Testis (tissue), 3 donors: Measurements from ENCODE around the gene KCNAB1. TPM values are rescaled to one million over a fixed set of nuclear protein-coding genes. Genes with fewer than 3 reads are reported as not detected.

Experiments used
- DNase-seq: peaks from one replicate; pipeline ENCODE4 v3.0.0-alpha.2; 2019
- H3K27ac ChIP-seq, 2 donors: fragments of 200-600 bp; sonication (generic); one replicate each; pipeline ENCODE4 v1.5.1; 2019
- H3K27me3 ChIP-seq: fragments of 200-600 bp; sonication (generic); one replicate; pipeline ENCODE4 v1.5.1; 2019
- H3K36me3 ChIP-seq: fragments of 200-600 bp; sonication (generic); one replicate; pipeline ENCODE4 v1.5.1; 2017; ENCODE audit warnings: low read depth; ENCODE audit errors: missing control alignments
- H3K4me1 ChIP-seq: fragments of 200-600 bp; sonication (generic); one replicate; pipeline ENCODE4 v1.5.1; 2019
- H3K4me3 ChIP-seq, 2 donors: fragments of 200-600 bp; sonication (generic); one replicate each; pipeline ENCODE4 v1.5.1; 2017 to 2019
- H3K9me3 ChIP-seq: fragments of 200-600 bp; sonication (generic); one replicate; pipeline ENCODE4 v1.5.1; 2017
- CTCF ChIP-seq, 3 experiments: fragments of 450-650 bp in 2 of 3; fragments of 200-600 bp in 1 of 3; sonication (generic) in 1 of 3; IDR thresholded peaks; one replicate each; pipeline ENCODE4 v1.5.1; 2016 to 2019; ENCODE audit warnings: antibody characterized with exemption in 3 of 3, mild to moderate bottlenecking in 2 of 3, moderate library complexity in 1 of 3
- POLR2A ChIP-seq: fragments of 450-650 bp; IDR thresholded peaks from one replicate; pipeline ENCODE4 v1.6.1; 2017; ENCODE audit warnings: antibody characterized with exemption, mild to moderate bottlenecking, moderate library complexity
- whole genome bisulfite sequencing, 2 donors: methylation state at CpG; one replicate each; pipeline ENCODE4 v1.1.5; 2018; 5-methylcytosine and 5-hydroxymethylcytosine counted together
- intact Hi-C: fragments of 100-400 bp; cut with DNase I; formaldehyde crosslinking; loops from one replicate; pipeline ENCODE4 v1.15.1; 2023; ENCODE audit warnings: low total_unique reads
- polyA plus RNA-seq: library from polyadenylated mRNA; stranded (reverse); fragments of 350-450 nt; fragmentation: Illumina TruSeq; extraction: RNeasy Lipid Tissue Mini Kit (QIAGEN cat#74804); gene quantifications from one replicate; pipeline ENCODE4 v1.2.3, GENCODE V29; 2014; ENCODE audit warnings: low read depth, low replicate concordance; ENCODE audit not compliant: insufficient read depth
- total RNA-seq, 2 donors: library from RNA; depleted of rRNA; stranded (reverse); fragments of >200 nt; gene quantifications; one replicate each; pipeline ENCODE4 v1.2.3, GENCODE V29; 2016

KCNAB1 gene
- total and polyA plus RNA-seq, 3 donors from 2014 or later, result 3.8 to 8.9 (median 5.7) TPM

- no peak for DNase-seq
Measured at GRCh38 chr3:156290924-156291271, 170.5 kb downstream of the KCNAB1 start.

DNA sequence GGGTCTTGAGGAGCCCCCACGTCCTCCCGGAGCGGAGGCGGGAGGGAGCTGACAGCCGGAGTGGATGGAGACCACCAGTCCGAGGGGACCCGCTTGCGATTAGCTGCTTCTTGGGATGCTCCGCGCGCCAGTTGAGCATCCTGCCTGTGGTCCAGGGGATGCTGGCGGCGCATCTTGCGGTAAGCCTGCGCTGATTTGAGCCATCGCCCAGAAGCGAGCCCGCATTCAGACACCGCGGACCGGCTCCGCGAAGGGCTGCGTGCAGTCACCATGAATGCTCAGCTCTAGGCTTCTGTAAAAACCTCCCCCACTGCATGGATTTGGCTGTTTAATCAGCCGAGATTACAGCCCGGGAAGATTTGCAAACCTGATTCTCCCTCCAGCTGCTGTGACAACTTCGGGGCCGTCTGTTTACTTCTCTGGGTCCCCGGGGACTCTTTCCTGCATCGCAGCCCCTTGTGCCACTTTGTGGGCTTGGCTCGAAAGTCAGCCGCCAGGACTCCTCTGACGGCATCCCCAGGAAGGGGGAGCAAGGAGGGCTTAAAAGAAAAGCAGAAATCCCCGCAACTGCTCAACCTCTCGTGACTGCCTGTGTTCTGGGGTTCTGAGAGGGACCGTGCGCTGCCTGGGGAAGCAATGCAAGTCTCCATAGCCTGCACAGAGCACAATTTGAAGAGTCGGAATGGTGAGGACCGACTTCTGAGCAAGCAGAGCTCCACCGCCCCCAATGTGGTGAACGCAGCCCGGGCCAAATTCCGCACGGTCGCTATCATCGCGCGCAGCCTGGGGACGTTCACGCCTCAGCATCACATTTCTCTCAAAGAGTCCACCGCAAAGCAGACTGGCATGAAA, 171.1 kb downstream of the KCNAB1 start:
- 1 to 2% methylated on average over 30 to 49 of the region's 51 CpGs for WGBS, 2 donors
- Histone ChIP-seq H3K4me1 (peaks cover 6% of the 10 kb centered on the region), H3K4me3 (peak overlapping the region; percentile 29 to 43), H3K9me3 (no peaks in the 10 kb centered on the region), H3K27ac (no peak overlapping the region), H3K36me3 (no peaks in the 10 kb centered on the region), H3K27me3 (no peaks in the 10 kb centered on the region)
- intact Hi-C loops, result no loop called here
- peak; percentile 24 for DNase-seq
- TF ChIP-seq CTCF (IDR thresholded peaks at IDR 0.05) (no peak), POLR2A (no peak)

More at GRCh38 chr3:156290924-156291271, 170.5 kb downstream of the KCNAB1 start:
- WGBS, 2 donors, result 4 to 10% methylated on average over 6 to 11 of the region's 11 CpGs
- Histone ChIP-seq H3K4me3 (peak overlapping the region; percentile 29 to 43), H3K27me3 (no peaks in the 10 kb centered on the region), H3K4me1 (peaks cover 6% of the 10 kb centered on the region), H3K9me3 (no peaks in the 10 kb centered on the region), H3K36me3 (no peaks in the 10 kb centered on the region), H3K27ac (no peak overlapping the region)
- TF ChIP-seq CTCF (IDR thresholded peaks at IDR 0.05), result no peak
- TF ChIP-seq POLR2A, result no peak
- intact Hi-C loops, result no loop called here

DNA sequence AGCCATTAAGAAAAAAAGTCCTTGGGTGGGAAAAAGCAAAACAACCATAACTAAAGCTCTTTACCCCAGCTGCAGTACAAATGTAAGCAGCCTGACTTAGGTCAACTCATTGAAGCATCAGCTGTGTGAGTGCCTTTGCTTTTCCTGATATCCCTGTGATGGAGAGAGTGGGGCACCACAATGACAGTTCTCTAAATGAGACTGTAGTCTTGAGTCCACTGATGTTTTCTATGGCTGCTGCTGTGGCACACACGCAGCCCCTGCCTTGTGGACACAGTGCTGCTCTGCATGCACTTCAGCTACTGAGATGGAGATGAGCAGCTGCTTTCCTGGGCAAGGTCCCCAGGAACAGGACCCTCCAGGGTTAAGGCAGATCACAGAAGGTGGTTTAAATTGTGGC, 173.2 kb downstream of the KCNAB1 start:
- no peaks in the 10 kb centered on the region for H3K36me3 ChIP-seq
- intact Hi-C loops, result no loop called here
- no peak for TF ChIP-seq POLR2A
- TF ChIP-seq CTCF (IDR thresholded peaks at IDR 0.05), result no peak
- no peaks in the 10 kb centered on the region for H3K9me3 ChIP-seq
- no peak overlapping the region for H3K4me3 ChIP-seq
- no peaks in the 10 kb centered on the region for H3K27me3 ChIP-seq
- WGBS, 2 donors, result 100% methylated on average over 1 of the region's 1 CpG
- no peak overlapping the region for H3K27ac ChIP-seq
- no peak for DNase-seq
- H3K4me1 ChIP-seq, result peaks cover 6% of the 10 kb centered on the region

GRCh38 chr3:156297582-156297981, 177.2 kb downstream of the KCNAB1 start:
- H3K9me3 ChIP-seq, result no peaks in the 10 kb centered on the region
- TF ChIP-seq CTCF (IDR thresholded peaks at IDR 0.05), result no peak
- TF ChIP-seq POLR2A, result no peak
- no peak for DNase-seq

GRCh38 chr3:156298014-156298413, 177.6 kb downstream of the KCNAB1 start:
- intact Hi-C loops, result no loop called here
- DNase-seq, result no peak
- no peak overlapping the region for H3K4me3 ChIP-seq
- no peaks in the 10 kb centered on the region for H3K9me3 ChIP-seq
- no peak for TF ChIP-seq POLR2A
- TF ChIP-seq CTCF (IDR thresholded peaks at IDR 0.05), result no peak
- 96% methylated on average over 6 of the region's 6 CpGs for WGBS, 2 donors
- H3K36me3 ChIP-seq, result no peaks in the 10 kb centered on the region
- no peaks in the 10 kb centered on the region for H3K27me3 ChIP-seq
- H3K27ac ChIP-seq, result no peak overlapping the region
- H3K4me1 ChIP-seq, result no peaks in the 10 kb centered on the region

More at GRCh38 chr3:156297582-156297981, 177.2 kb downstream of the KCNAB1 start:
- Histone ChIP-seq H3K36me3 (no peaks in the 10 kb centered on the region), H3K4me1 (no peaks in the 10 kb centered on the region), H3K27ac (no peak overlapping the region), H3K27me3 (no peaks in the 10 kb centered on the region), H3K4me3 (no peak overlapping the region)
- intact Hi-C loops, result no loop called here
- whole genome bisulfite sequencing, 2 donors, result 86 to 94% methylated on average over 8 of the region's 8 CpGs
